K562 (cell line): ENCODE measurements around the gene RPS6KA2. TPM values are rescaled to one million over a fixed set of nuclear protein-coding genes. Genes with fewer than 3 reads are reported as not detected.

Experiments
- ATAC-seq: fragments of 200-7000 bp; cut with Tn5 transposase; 3 replicates; pipeline ENCODE4 v1.9.1; 2020; ENCODE audit warnings: moderate library complexity
- BruUV-seq: library from RNA; stranded (reverse); fragments of 400-500 nt; replicated peaks from 2 replicates; lab custom pipeline; 2021; lab: Mats Ljungman, UMichigan
- CTCF ChIA-PET: fragments of 300-600 bp; formaldehyde crosslinking; extraction: SDS; loops from one replicate; lab custom pipeline; 2021; ENCODE audit warnings: low intra/inter-chr PET ratio; lab: Yijun Ruan, JAX
- POLR2A ChIA-PET: fragments of 300-600, 350-650 bp; sonication (Branson Sonifier 250); formaldehyde crosslinking; extraction: SDS; loops from one replicate; lab custom pipeline; 2021; ENCODE audit warnings: antibody characterized with exemption, inconsistent platforms; lab: Yijun Ruan, JAX
- DNase-seq, 4 experiments: peaks; one replicate each; pipeline versions ENCODE4 v3.0.0 to v3.0.0-alpha.2; 2011 to 2018; ENCODE audit warnings: low spot score in 3 of 4, mixed read lengths in 3 of 4; ENCODE audit errors: extremely low read depth in 1 of 4
- FAIRE-seq: peaks from 2 replicates; lab custom pipeline; 2011; peaks lifted over from hg19 to GRCh38; lab: Jason Lieb, UNC
- H2AFZ ChIP-seq: 2 replicates; pipeline ENCODE4 v1.6.0; 2011; ENCODE audit warnings: low read depth, low read length, control low read depth, inconsistent platforms
- H3K27ac ChIP-seq: fragments of 200-600 bp; 3 replicates; pipeline ENCODE4 v1.8.0; 2011; ENCODE audit warnings: low read depth, mild to moderate bottlenecking, control low read depth, inconsistent platforms, low read length, moderate library complexity, mixed read lengths; ENCODE audit errors: extremely low read depth
- H3K27me3 ChIP-seq, 2 experiments: fragments of 300-600 bp in 1 of 2; 2 replicates in 1 of 2; 3 replicates in 1 of 2; pipeline versions ENCODE4 v1.6.0 to v1.8.0; 2011; ENCODE audit warnings: inconsistent platforms in 2 of 2, low read length in 2 of 2, mild to moderate bottlenecking in 1 of 2, mixed read lengths in 1 of 2, moderate library complexity in 1 of 2; ENCODE audit not compliant: control insufficient read depth in 2 of 2, insufficient read depth in 2 of 2
- H3K36me3 ChIP-seq: fragments of 300-600 bp; 3 replicates; pipeline ENCODE4 v1.8.0; 2011; ENCODE audit warnings: mild to moderate bottlenecking, low read length, inconsistent platforms; ENCODE audit not compliant: control insufficient read depth, insufficient read depth
- H3K4me1 ChIP-seq, 2 experiments: fragments of 200-600 bp in 1 of 2; replicated peaks in 1 of 2; 2 replicates in 1 of 2; 3 replicates in 1 of 2; pipeline versions ENCODE4 v1.5.1 to v1.8.0; 2011; ENCODE audit warnings: inconsistent platforms in 2 of 2, low read length in 2 of 2, mild to moderate bottlenecking in 1 of 2, mixed read lengths in 1 of 2, moderate library complexity in 1 of 2; ENCODE audit not compliant: control insufficient read depth in 2 of 2, insufficient read depth in 2 of 2
- H3K4me2 ChIP-seq: 2 replicates; pipeline ENCODE4 v1.6.1; 2011; ENCODE audit warnings: low read length, control low read depth, inconsistent platforms, mixed read lengths; ENCODE audit not compliant: insufficient read depth
- H3K4me3 ChIP-seq: fragments of 200-600 bp; sonication (generic), shearing (Covaris generic); 2 replicates; pipeline ENCODE4 v1.5.1; 2016; ENCODE audit warnings: control low read depth, inconsistent platforms
- H3K79me2 ChIP-seq: fragments of 200-600 bp; 3 replicates; pipeline ENCODE4 v1.8.0; 2011; ENCODE audit warnings: low read length, inconsistent platforms; ENCODE audit not compliant: control insufficient read depth, insufficient read depth
- H3K9ac ChIP-seq, 2 experiments: 2 replicates each; pipeline versions ENCODE4 v1.6.0 to v1.6.1; 2011; ENCODE audit warnings: low read depth in 2 of 2, low read length in 2 of 2, control low read depth in 1 of 2, inconsistent platforms in 1 of 2, mild to moderate bottlenecking in 1 of 2, mixed read lengths in 1 of 2; ENCODE audit not compliant: insufficient read depth in 1 of 2
- H3K9me1 ChIP-seq: one replicate; pipeline ENCODE4 v1.6.0; 2011; ENCODE audit warnings: inconsistent platforms, mild to moderate bottlenecking, low read length, moderate library complexity; ENCODE audit not compliant: control insufficient read depth, insufficient read depth
- H3K9me3 ChIP-seq: replicated peaks from 2 replicates; pipeline ENCODE4 v1.5.1; 2011; ENCODE audit warnings: low read depth, low read length, inconsistent platforms; ENCODE audit not compliant: control insufficient read depth, insufficient read depth
- H4K20me1 ChIP-seq: replicated peaks from 2 replicates; pipeline ENCODE4 v1.6.1; 2011; ENCODE audit warnings: low read length, inconsistent platforms, mixed read lengths; ENCODE audit not compliant: control insufficient read depth, insufficient read depth
- DPF2 ChIP-seq: fragments of 450-650 bp; IDR thresholded peaks from 2 replicates; pipeline ENCODE4 v1.6.1; 2016
- E2F1 ChIP-seq: sonication (generic); formaldehyde crosslinking; IDR thresholded peaks from 2 replicates; pipeline ENCODE4 v1.8.1; 2023; ENCODE audit warnings: mild to moderate bottlenecking, missing genetic modification reagents, moderate library complexity
- E2F4 ChIP-seq: sonication (generic); formaldehyde crosslinking; IDR thresholded peaks from 2 replicates; pipeline ENCODE4 v1.8.0; 2022; ENCODE audit warnings: mild to moderate bottlenecking, low read depth, missing genetic modification reagents
- EGR1 ChIP-seq: fragments of 450-650 bp; conservative IDR thresholded peaks from 2 replicates; pipeline ENCODE4 v1.6.1; 2017; ENCODE audit warnings: mild to moderate bottlenecking
- MEF2D ChIP-seq: conservative IDR thresholded peaks from 2 replicates; pipeline ENCODE4 v1.6.1; 2016; ENCODE audit warnings: low read depth, missing genetic modification characterization, missing compliant biosample characterization
- POLR2A ChIP-seq: fragments of 450-650 bp; conservative IDR thresholded peaks from 2 replicates; pipeline ENCODE4 v1.6.1; 2016
- POLR2H ChIP-seq: IDR thresholded peaks from 2 replicates; pipeline ENCODE4 v1.6.1; 2016; ENCODE audit warnings: missing genetic modification characterization, low read depth, mild to moderate bottlenecking, control low read depth, missing compliant biosample characterization, moderate library complexity
- THAP12 ChIP-seq: fragments of 250-450 bp; sonication (Bioruptor Pico); IDR thresholded peaks from 2 replicates; pipeline ENCODE4 v1.9.0; 2021; ENCODE audit warnings: mild to moderate bottlenecking, inconsistent platforms
- XRCC5 ChIP-seq: fragments of 200-400 bp; formaldehyde crosslinking; IDR thresholded peaks from 2 replicates; pipeline ENCODE4 v1.6.1; 2017; ENCODE audit warnings: low read depth, mild to moderate bottlenecking, low read length
- ZBTB2 ChIP-seq: fragments of 450-650 bp; IDR thresholded peaks from 2 replicates; pipeline ENCODE4 v1.6.1; 2016; ENCODE audit warnings: antibody characterized with exemption
- ZBTB26 ChIP-seq: fragments of 450-650 bp; formaldehyde crosslinking; IDR thresholded peaks from 2 replicates; pipeline ENCODE4 v1.4.0; 2022; ENCODE audit warnings: missing genetic modification characterization
- ZBTB7A ChIP-seq: IDR thresholded peaks from 2 replicates; pipeline ENCODE4 v1.6.1; 2011; ENCODE audit warnings: low read depth, mild to moderate bottlenecking, low read length, moderate library complexity, borderline replicate concordance; ENCODE audit not compliant: control insufficient read depth
- ZNF316 ChIP-seq: fragments of 450-650 bp; IDR thresholded peaks from 2 replicates; pipeline ENCODE4 v1.6.1; 2016
- ZNF584 ChIP-seq: fragments of 200-800 bp; sonication (Bioruptor generic); IDR thresholded peaks from 2 replicates; pipeline ENCODE4 v1.6.1; 2016; ENCODE audit warnings: low read depth, mild to moderate bottlenecking, missing genetic modification characterization, missing compliant biosample characterization
- WGBS: fragments of 100-300 bp; shearing (Covaris generic); methylation state at CpG from one replicate; pipeline ENCODE4 v1.1.6; 2016; ENCODE audit warnings: low coverage, mixed read lengths; ENCODE audit not compliant: insufficient coverage; ENCODE audit errors: missing lambda C conversion rate; 5-methylcytosine and 5-hydroxymethylcytosine counted together
- in situ Hi-C: fragments of 300-500 bp; cut with MboI; formaldehyde crosslinking; loops from 4 replicates; pipeline ENCODE4 v1.15.0; 2018; ENCODE audit warnings: inconsistent platforms, mixed read lengths
- intact Hi-C: fragments of 100-400 bp; cut with micrococcal nuclease; formaldehyde crosslinking; loops from 2 replicates; pipeline ENCODE4 v1.14.2; 2022
- polyA plus RNA-seq, 8 experiments: library from polyadenylated mRNA; depleted of rRNA in 4 of 8; stranded (reverse) in 5 of 8; unstranded in 3 of 8; fragments of >200 nt; fragmentation: Nextera tagmentation in 2 of 8; fragmentation: Illumina TruSeq in 1 of 8; extraction: Ambion mirVana in 2 of 8; extraction: Trizol in 1 of 8; gene quantifications; 2 replicates each; pipeline versions ENCODE4 v1.2.1 to v1.2.3, GENCODE V29; 2011 to 2014; ENCODE audit warnings: inconsistent platforms in 1 of 8, missing spikeins in 1 of 8
- total RNA-seq, 7 experiments: library from RNA; depleted of rRNA in 6 of 7; stranded (reverse); fragments of >200 nt in 6 of 7; fragmentation: Illumina TruSeq in 2 of 7; extraction: Trizol in 2 of 7; gene quantifications; 2 replicates each; pipeline versions ENCODE4 v1.2.1 to v1.2.3, GENCODE V29; 2011 to 2021; ENCODE audit warnings: low replicate concordance in 1 of 7

RPS6KA2 gene
- total and polyA plus RNA-seq, 9 of the 15 experiments (the other 6 are each of a cell fraction or from before 2014, with no cell fraction given), result 0.29 to 1.00 (median 0.53) TPM

- Histone ChIP-seq H3K4me3 (no peak overlapping the region), H2AFZ (no peak overlapping the region), H3K27ac (no peak overlapping the region), H3K9ac (no peak overlapping the region), H3K9me3 (no peaks in the 10 kb centered on the region), H3K36me3 (no peaks in the 10 kb centered on the region), H3K9me1 (no peaks in the 10 kb centered on the region), H3K27me3 (peaks cover 39 to 67% of the 10 kb centered on the region in 2 experiments), H3K4me1 (no peaks in the 10 kb centered on the region), H4K20me1 (peaks cover 8% of the 10 kb centered on the region; the same call in 1 of the 2 replicates), H3K4me2 (no peak overlapping the region), H3K79me2 (no peaks in the 10 kb centered on the region)
- POLR2A ChIA-PET, result interaction anchor here (0.9 to 1.0 kb wide), 2 partner anchors 13 to 93 kb away, joined by 3 to 4 read pairs; no protein-coding TSS in a partner anchor
- DNase-seq (no peak), FAIRE-seq (no peak), ATAC-seq (peak; percentile 13; the same call in 1 of the 3 replicates)
- no TSS peak for BruUV-seq
- in situ Hi-C loops, result no loop called here
- TF ChIP-seq POLR2H (tag), result no peak
- TF ChIP-seq ZNF316, result no peak
- TF ChIP-seq E2F4 (CRISPR knock-in tag), result no peak
- no peak for TF ChIP-seq ZBTB2
- TF ChIP-seq MEF2D (tag), result no peak
- no peak for TF ChIP-seq ZNF584 (CRISPR knock-in tag)
- TF ChIP-seq ZBTB26 (CRISPR knock-in tag), result no peak
- no peak for TF ChIP-seq EGR1
- TF ChIP-seq THAP12 (CRISPR knock-in tag), result no peak
- no peak for TF ChIP-seq E2F1 (CRISPR knock-in tag)
- no peak for TF ChIP-seq POLR2A
- no peak for TF ChIP-seq XRCC5
- TF ChIP-seq DPF2, result no peak
- TF ChIP-seq ZBTB7A, result no peak
- intact Hi-C loops, result no loop called here
- CTCF ChIA-PET, result no interaction called here
- under 1% methylated on average over 12 of the region's 12 CpGs for whole genome bisulfite sequencing
These were observed 220.9 kb downstream of the RPS6KA2 start for GRCh38 chr6:166406197-166406596.
